ENCODE data around the gene RHOG.

RHOG gene

GRCh38 chr11:3841426-3842350 is 929 bp upstream of the RHOG start:
- peak overlapping the region; percentile 84 for H3K9ac ChIP-seq
- no peaks in the 10 kb centered on the region for H3K27me3 ChIP-seq (ENCODE audit: insufficient read depth, low read depth)
- H3K4me3 ChIP-seq (IDR thresholded peaks at IDR 0.05; ENCODE audit: insufficient read depth, low read depth, low read length) = no peak overlapping the region
- no peaks in the 10 kb centered on the region for H4K20me1 ChIP-seq (ENCODE audit: insufficient read depth)
- H3K4me2 ChIP-seq = peak overlapping the region; percentile 87
- TF ChIP-seq CTCF (conservative IDR thresholded peaks at IDR 0.05; ENCODE audit: low read depth, low read length) = peak; percentile 79
- H3K4me1 ChIP-seq (ENCODE audit: low read depth, poor library complexity, severe bottlenecking) = peaks cover 41% of the 10 kb centered on the region
- peaks cover 34% of the 10 kb centered on the region; the same call in 1 of the 2 replicates for H3K79me2 ChIP-seq (ENCODE audit: insufficient read depth, low read depth)
- peak overlapping the region; percentile 91 for H3K27ac ChIP-seq
- no peaks in the 10 kb centered on the region for H3K36me3 ChIP-seq (ENCODE audit: insufficient read depth)
- H2AFZ ChIP-seq (ENCODE audit: low read depth) = peak overlapping the region; percentile 90

- no peaks in the 10 kb centered on the region for H3K36me3 ChIP-seq (ENCODE audit: insufficient read depth)
- H3K4me1 ChIP-seq (ENCODE audit: low read depth, poor library complexity, severe bottlenecking) = peaks cover 48% of the 10 kb centered on the region
- H4K20me1 ChIP-seq (ENCODE audit: insufficient read depth) = 0 out of 2 replicates have a peak, but pooled peaks cover 4% of the 10 kb centered on the region
- peaks cover 41% of the 10 kb centered on the region; the same call in 1 of the 2 replicates for H3K79me2 ChIP-seq (ENCODE audit: insufficient read depth, low read depth)
- H3K4me2 ChIP-seq = peak overlapping the region; percentile 96
- 0 out of 2 replicates have a peak overlapping the region, but pooled peaks have one; percentile 24 for H3K27ac ChIP-seq
- no peaks in the 10 kb centered on the region for H3K27me3 ChIP-seq (ENCODE audit: insufficient read depth, low read depth)
- H3K9ac ChIP-seq = peak overlapping the region; percentile 84; the same call in 1 of the 2 replicates
- peak overlapping the region; percentile 54; the same call in 1 of the 2 replicates for H2AFZ ChIP-seq (ENCODE audit: low read depth)
- TF ChIP-seq CTCF (conservative IDR thresholded peaks at IDR 0.05; ENCODE audit: low read depth, low read length) = no peak
- H3K4me3 ChIP-seq (IDR thresholded peaks at IDR 0.05; ENCODE audit: insufficient read depth, low read depth, low read length) = no peak overlapping the region
Measured at GRCh38 chr11:3840004-3840869, 522 bp downstream of the RHOG start.

GRCh38 chr11:3838504-3838903 is 2.3 kb downstream of the RHOG start:
- Histone ChIP-seq H4K20me1 (ENCODE audit: insufficient read depth) (0 out of 2 replicates have a peak, but pooled peaks cover 4% of the 10 kb centered on the region), H3K4me1 (ENCODE audit: low read depth, poor library complexity, severe bottlenecking) (peaks cover 52% of the 10 kb centered on the region), H3K79me2 (ENCODE audit: insufficient read depth, low read depth) (peaks cover 51% of the 10 kb centered on the region; the same call in 1 of the 2 replicates), H3K9ac (no peak overlapping the region), H3K4me2 (0 out of 2 replicates have a peak overlapping the region, but pooled peaks have one; percentile 7), H3K27ac (no peak overlapping the region), H3K4me3 (IDR thresholded peaks at IDR 0.05; ENCODE audit: insufficient read depth, low read depth, low read length) (no peak overlapping the region), H3K36me3 (ENCODE audit: insufficient read depth) (no peaks in the 10 kb centered on the region), H3K27me3 (ENCODE audit: insufficient read depth, low read depth) (no peaks in the 10 kb centered on the region), H2AFZ (ENCODE audit: low read depth) (no peak overlapping the region)
- no peak for TF ChIP-seq CTCF (conservative IDR thresholded peaks at IDR 0.05; ENCODE audit: low read depth, low read length)

- Histone ChIP-seq H3K4me2 (0 out of 2 replicates have a peak overlapping the region, but pooled peaks have one; percentile 7), H4K20me1 (ENCODE audit: insufficient read depth) (0 out of 2 replicates have a peak, but pooled peaks cover 4% of the 10 kb centered on the region), H3K27me3 (ENCODE audit: insufficient read depth, low read depth) (no peaks in the 10 kb centered on the region), H3K36me3 (ENCODE audit: insufficient read depth) (no peaks in the 10 kb centered on the region), H3K79me2 (ENCODE audit: insufficient read depth, low read depth) (peaks cover 58% of the 10 kb centered on the region; the same call in 1 of the 2 replicates), H3K4me1 (ENCODE audit: low read depth, poor library complexity, severe bottlenecking) (peaks cover 52% of the 10 kb centered on the region), H2AFZ (ENCODE audit: low read depth) (no peak overlapping the region), H3K4me3 (IDR thresholded peaks at IDR 0.05; ENCODE audit: insufficient read depth, low read depth, low read length) (no peak overlapping the region), H3K9ac (no peak overlapping the region), H3K27ac (no peak overlapping the region)
- TF ChIP-seq CTCF (conservative IDR thresholded peaks at IDR 0.05; ENCODE audit: low read depth, low read length) = no peak
Measured at GRCh38 chr11:3837793-3838192, 3.0 kb downstream of the RHOG start.

Data from KMS-11 (cell line).